Hair follicle dermal papilla cell (primary cell): ENCODE results near the gene ERI2. TPM values are rescaled to one million over a fixed set of nuclear protein-coding genes. Genes with fewer than 3 reads are reported as not detected.

Experiments used
- small RNA-seq: library from RNA; depleted of rRNA; stranded (forward); fragments of <200 nt; gene quantifications from one replicate; pipeline ENCODE3, GENCODE V24; 2012
- total RNA-seq: library from RNA; depleted of rRNA; stranded (reverse); fragments of >200 nt; gene quantifications from 2 replicates; pipeline ENCODE4 v1.2.3, GENCODE V29; 2012

ERI2 gene
- total RNA-seq, result 21.3 and 24.7 TPM in 2 replicates

GRCh38 chr16:20806168-20807050, at the start of gene ERI2, which contains the start of gene REXO5:
ERI2 (minus strand) TSS chr16:20806472; CDS start chr16:20806430, 42 bp downstream.
REXO5 (plus strand) TSS chr16:20806527; CDS start chr16:20806954, 427 bp downstream.

GRCh38 chr16:20763461-20764232, 42.6 kb downstream of the ERI2 start, which contains the start of gene ACSM3:
ACSM3 (plus strand) TSS chr16:20764014; CDS start chr16:20770035, 6,021 bp downstream.

Small RNAs within 50 kb of the gene (small RNA-seq; reads per million reads assigned to genes)
- gene RF00618, result not detected
- not detected for gene RNU6-944P

Other genes with a start within 250 kb of the ERI2 start
- not detected in 2 replicates for gene ACSM2B, start 230.1 kb downstream of the ERI2 start, total RNA-seq
- not detected in 2 replicates for gene ACSM1, start 108.8 kb downstream of the ERI2 start, total RNA-seq
- gene THUMPD1, start 64.7 kb downstream of the ERI2 start, total RNA-seq, result 61.5 and 68.1 TPM in 2 replicates
- gene ACSM3, start 42.5 kb downstream of the ERI2 start, total RNA-seq, result 0.49 and 0.73 TPM in 2 replicates
- 7.0 and 11.1 TPM in 2 replicates for gene REXO5, start 55 bp upstream of the ERI2 start, total RNA-seq
- gene DCUN1D3, start 93.9 kb upstream of the ERI2 start, total RNA-seq, result 40.6 and 41.7 TPM in 2 replicates
- gene LYRM1, start 94.3 kb upstream of the ERI2 start, total RNA-seq, result 23.5 and 36.8 TPM in 2 replicates